GM19452 (cell line): ENCODE results near the gene RBM34.
"Not testable (repeated sequence)": the region's sequence is repeated elsewhere in the genome, so short reads cannot be mapped to it uniquely, and the experiment has no call there.

ENCODE experiments used
- ATAC-seq: cut with Tn5 transposase; IDR thresholded peaks from one replicate; pipeline ENCODE4 v1.9.1; 2021; ENCODE audit not compliant: unreplicated experiment

The RBM34 gene

DNA sequence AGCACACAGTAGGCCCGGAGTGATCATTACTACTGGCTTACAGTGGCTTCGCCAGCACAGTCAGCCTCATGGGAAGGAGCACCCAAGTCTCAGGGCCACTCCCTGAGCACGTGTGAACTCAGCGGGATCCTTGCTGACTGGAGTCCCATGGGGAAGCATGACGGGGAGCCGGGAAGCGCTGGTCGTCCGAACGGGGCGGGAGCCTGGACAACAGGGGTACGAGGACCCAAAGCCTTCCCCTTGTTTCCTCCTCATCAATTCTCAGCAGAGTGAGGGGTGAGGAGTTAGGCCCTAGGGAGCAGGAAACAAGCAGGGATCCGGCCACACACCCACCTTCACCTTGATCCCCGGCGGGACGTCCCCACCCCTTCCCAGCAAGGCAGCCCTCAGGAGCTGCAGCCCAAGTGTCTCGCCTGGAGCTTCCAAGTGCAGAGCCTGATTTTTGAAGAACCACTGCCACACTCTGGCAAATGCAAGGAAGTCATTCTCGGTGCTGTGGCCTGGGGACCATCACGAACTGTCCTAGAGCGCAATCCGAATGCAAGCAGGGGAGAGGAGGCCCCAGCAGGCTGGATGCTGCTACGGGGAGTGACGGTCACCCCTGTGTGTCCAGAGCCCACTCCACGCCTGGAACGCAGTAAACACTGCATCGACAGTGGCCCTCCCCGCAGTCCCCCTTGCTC lies 67.9 kb downstream of the RBM34 start:
- no peak for ATAC-seq

DNA sequence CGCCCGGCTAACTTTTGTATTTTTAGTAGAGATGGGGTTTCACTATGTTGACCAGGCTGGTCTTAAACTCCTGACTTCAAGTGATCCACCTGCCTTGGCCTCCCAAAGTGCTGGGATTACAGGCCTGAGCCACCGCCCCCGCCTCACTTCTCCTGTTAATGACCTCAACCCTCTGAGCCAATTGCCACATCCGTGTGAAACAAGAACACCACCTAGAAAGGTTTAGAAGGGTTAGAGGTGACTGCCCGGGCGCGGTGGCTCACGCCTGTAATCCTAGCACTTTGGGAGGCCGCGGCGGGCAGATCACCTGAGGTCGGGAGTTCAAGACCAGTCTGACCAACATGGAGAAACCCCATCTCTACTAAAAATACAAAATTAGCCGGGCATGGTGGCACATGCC lies 68.6 kb downstream of the RBM34 start:
- not testable (repeated sequence) for ATAC-seq

- ATAC-seq: not testable (repeated sequence)
Observed at GRCh38 chr1:235092045-235092406, 69.0 kb downstream of the RBM34 start.

DNA sequence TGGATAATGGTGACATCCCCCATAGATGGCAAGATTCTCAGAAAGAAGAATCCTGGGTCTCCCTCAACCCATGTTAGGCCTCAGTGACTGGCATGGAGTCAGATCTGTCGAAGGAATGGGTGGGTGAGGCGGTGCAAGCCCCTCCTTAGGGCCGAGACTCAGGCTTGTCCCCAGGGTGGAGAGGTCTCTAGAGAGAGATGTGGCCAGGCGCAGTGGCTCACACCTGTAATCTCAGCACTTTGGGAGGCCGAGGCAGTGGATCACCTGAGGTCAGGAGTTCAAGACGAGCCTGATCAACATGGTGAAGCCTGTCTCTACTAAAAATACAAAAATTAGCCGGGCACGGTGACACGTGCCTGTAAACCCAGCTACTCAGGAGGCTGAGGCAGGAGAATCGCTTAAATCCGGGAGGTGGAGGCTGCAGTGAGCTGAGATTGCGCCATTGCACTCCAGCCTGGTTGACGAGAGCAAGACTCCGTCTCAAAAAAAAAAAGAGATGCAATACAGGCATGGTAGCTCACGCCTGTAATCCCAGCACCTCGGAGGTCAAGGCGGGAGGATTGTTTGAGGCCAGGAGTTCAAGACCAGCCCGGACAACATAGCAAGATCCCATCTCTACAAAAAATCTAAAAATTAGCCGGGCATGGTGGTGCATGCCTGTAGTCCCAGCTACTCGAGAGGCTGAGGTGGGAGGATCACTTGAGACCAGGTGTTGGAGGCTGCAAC lies 69.6 kb downstream of the RBM34 start:
- ATAC-seq: not testable (repeated sequence)

- no peak for ATAC-seq
Observed at GRCh38 chr1:235090406-235091069, 70.5 kb downstream of the RBM34 start.

GRCh38 chr1:235088907-235089306 lies 72.1 kb downstream of the RBM34 start:
- no peak for ATAC-seq

DNA sequence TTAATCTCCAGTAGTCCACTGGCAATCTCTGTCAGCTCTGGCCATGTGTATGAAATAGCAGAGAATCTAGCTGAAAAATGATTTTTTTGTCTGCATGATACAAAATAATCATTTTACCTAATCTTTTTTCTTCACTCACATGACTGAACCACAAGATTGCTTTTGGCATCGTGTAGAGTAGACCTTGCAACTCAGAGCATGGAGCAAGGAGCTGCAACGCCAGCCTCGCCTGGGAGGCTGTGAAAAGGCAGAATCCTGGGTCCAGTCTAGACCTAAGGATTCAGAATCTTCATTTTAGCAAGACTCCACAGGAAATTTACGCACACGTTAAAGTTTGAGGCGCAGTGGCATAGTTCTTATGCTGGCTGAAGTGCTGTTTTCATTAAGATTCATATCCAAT lies 72.6 kb downstream of the RBM34 start:
- ATAC-seq: no peak

DNA sequence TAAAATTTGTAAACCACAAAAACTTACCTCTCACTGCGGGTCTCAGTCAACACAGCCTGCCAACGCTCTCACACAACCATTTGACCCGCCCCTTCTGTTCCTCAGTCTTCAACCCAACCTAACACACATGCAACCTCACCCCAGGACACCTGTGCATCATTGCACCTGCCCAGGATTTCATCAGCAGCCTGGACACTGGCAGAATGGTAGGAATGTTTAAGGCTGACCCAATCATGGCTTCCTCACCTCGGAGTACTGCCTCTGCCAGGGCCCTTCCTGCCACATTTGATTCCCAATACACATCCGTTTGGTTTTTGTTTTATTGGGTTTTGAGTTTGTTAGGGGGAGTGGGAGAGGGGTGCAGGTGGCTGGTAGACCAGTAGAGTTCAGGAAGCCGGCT lies 73.1 kb downstream of the RBM34 start:
- no peak for ATAC-seq

DNA sequence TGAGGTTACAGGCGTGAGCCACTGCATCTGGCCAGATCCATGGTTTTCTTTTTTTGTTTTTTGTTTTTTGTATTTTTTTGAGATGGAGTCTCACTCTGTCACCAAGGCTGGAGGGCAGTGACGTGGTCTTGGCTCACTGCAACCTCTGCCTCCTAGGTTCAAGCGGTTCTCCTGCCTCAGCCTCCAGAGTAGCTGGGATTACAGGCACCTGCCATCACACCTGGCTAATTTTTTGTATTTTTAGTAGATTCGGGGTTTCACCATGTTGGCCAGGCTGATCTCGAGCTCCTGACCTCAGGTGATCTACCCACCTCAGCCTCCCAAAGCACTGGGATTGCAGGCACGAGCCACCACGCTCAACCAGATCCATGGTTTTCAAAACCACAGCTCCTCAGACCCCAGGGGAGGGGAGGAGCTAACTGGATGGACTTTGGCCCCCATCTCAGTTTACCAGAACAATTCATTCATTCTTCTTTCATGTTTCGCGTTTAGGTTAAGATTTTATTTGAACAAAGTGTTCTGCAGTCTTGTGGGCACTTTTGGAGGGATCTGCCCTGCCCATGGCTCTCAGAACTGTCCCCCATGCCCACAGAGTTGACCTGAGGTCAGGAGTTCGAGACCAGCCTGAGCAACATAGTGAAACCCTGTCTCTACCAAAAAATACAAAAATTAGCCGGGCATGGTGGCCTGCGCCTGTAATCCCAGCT lies 75.5 kb downstream of the RBM34 start:
- not testable (repeated sequence) for ATAC-seq
